Measurements from ENCODE around the gene RAP1B.
A peak's percentile ranks its signal among the peaks of the same experiment; 100 is the strongest.
"Not testable (repeated sequence)": the region's sequence is repeated elsewhere in the genome, so short reads cannot be mapped to it uniquely, and the experiment has no call there.

RAP1B gene

GRCh38 chr12:68636268-68636667 is 25.6 kb downstream of the RAP1B start:
- peak; percentile 53 for DNase-seq (ENCODE audit: low spot score)

- DNase-seq (ENCODE audit: low spot score) = not testable (repeated sequence)
Observed at GRCh38 chr12:68637439-68637838, 26.7 kb downstream of the RAP1B start.

- peak; percentile 49 for DNase-seq (ENCODE audit: low spot score)
Observed at GRCh38 chr12:68638171-68638570, 27.5 kb downstream of the RAP1B start.

GRCh38 chr12:68638721-68639395 is 28.2 kb downstream of the RAP1B start:
- DNase-seq (ENCODE audit: low spot score) = no peak

GRCh38 chr12:68639396-68639767 is 28.7 kb downstream of the RAP1B start:
- DNase-seq (ENCODE audit: low spot score) = no peak

- DNase-seq (ENCODE audit: low spot score) = peak; percentile 33
Observed at GRCh38 chr12:68641138-68641537, 30.4 kb downstream of the RAP1B start.

GRCh38 chr12:68646484-68646883 is 35.8 kb downstream of the RAP1B start:
- no peak for DNase-seq (ENCODE audit: low spot score)

- DNase-seq (ENCODE audit: low spot score) = no peak
Observed at GRCh38 chr12:68647507-68647906, 36.8 kb downstream of the RAP1B start.

- DNase-seq (ENCODE audit: low spot score) = no peak
Observed at GRCh38 chr12:68648179-68648578, 37.5 kb downstream of the RAP1B start.

GRCh38 chr12:68665016-68665569 is 54.4 kb downstream of the RAP1B start:
- no peak for DNase-seq (ENCODE audit: low spot score)

- DNase-seq (ENCODE audit: low spot score) = no peak
Observed at GRCh38 chr12:68667291-68667690, 56.6 kb downstream of the RAP1B start.

GRCh38 chr12:68667896-68668295 is 57.2 kb downstream of the RAP1B start:
- DNase-seq (ENCODE audit: low spot score) = no peak

- no peak for DNase-seq (ENCODE audit: low spot score)
Observed at GRCh38 chr12:68671179-68671578, 60.5 kb downstream of the RAP1B start.

GRCh38 chr12:68673788-68674187 is 63.1 kb downstream of the RAP1B start:
- DNase-seq (ENCODE audit: low spot score) = no peak

GRCh38 chr12:68674376-68674775 is 63.7 kb downstream of the RAP1B start:
- no peak for DNase-seq (ENCODE audit: low spot score)

GRCh38 chr12:68675101-68675842 is 64.6 kb downstream of the RAP1B start:
- peak; percentile 31 for DNase-seq (ENCODE audit: low spot score)

- DNase-seq (ENCODE audit: low spot score) = not testable (repeated sequence)
Observed at GRCh38 chr12:68676854-68677253, 66.2 kb downstream of the RAP1B start.

- no peak for DNase-seq (ENCODE audit: low spot score)
Observed at GRCh38 chr12:68686262-68686594, 75.5 kb downstream of the RAP1B start.

- DNase-seq (ENCODE audit: low spot score) = peak; percentile 99
Observed at GRCh38 chr12:68686595-68687521, 76.2 kb downstream of the RAP1B start, which contains the start of gene NUP107. Gene NUP107, plus strand, starts transcription at chr12:68686978. Its CDS starts 88 bp downstream, at chr12:68687066.

- DNase-seq (ENCODE audit: low spot score) = no peak
Observed at GRCh38 chr12:68695454-68695853, 84.8 kb downstream of the RAP1B start.

GRCh38 chr12:68699486-68699885 is 88.8 kb downstream of the RAP1B start:
- no peak for DNase-seq (ENCODE audit: low spot score)
